ENCODE measurements around the gene AK9.

GRCh38 chr6:109443425-109443950 is 247.5 kb downstream of the AK9 start:
- TF ChIP-seq NRF1 (conservative IDR thresholded peaks at IDR 0.05; ENCODE audit: low read depth, low read length) (no peak), CTCF (IDR thresholded peaks at IDR 0.05 in 2 of 3, conservative IDR thresholded peaks at IDR 0.05 in 1 of 3; ENCODE audit: control insufficient read depth in 2 of 3, extremely low read depth in 1 of 3, insufficient read depth in 1 of 3, low read depth in 3 of 3, low read length in 3 of 3) (no peak), POLR2A (IDR thresholded peaks at IDR 0.05; ENCODE audit: low read depth, low read length) (0 out of 2 replicates have a peak, but pooled peaks have one; percentile 38)

Data from GM12878 (cell line).